ENCODE data around the gene SGCD.

GRCh38 chr5:156561651-156562050, 234.7 kb downstream of the SGCD start:
- TF ChIP-seq, protein P1, sequence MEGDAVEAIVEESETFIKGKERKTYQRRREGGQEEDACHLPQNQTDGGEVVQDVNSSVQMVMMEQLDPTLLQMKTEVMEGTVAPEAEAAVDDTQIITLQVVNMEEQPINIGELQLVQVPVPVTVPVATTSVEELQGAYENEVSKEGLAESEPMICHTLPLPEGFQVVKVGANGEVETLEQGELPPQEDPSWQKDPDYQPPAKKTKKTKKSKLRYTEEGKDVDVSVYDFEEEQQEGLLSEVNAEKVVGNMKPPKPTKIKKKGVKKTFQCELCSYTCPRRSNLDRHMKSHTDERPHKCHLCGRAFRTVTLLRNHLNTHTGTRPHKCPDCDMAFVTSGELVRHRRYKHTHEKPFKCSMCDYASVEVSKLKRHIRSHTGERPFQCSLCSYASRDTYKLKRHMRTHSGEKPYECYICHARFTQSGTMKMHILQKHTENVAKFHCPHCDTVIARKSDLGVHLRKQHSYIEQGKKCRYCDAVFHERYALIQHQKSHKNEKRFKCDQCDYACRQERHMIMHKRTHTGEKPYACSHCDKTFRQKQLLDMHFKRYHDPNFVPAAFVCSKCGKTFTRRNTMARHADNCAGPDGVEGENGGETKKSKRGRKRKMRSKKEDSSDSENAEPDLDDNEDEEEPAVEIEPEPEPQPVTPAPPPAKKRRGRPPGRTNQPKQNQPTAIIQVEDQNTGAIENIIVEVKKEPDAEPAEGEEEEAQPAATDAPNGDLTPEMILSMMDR (IDR thresholded peaks at IDR 0.05) = no peak
- no peak for TF ChIP-seq POLR2A (IDR thresholded peaks at IDR 0.05)
